ENCODE measurements around the gene DAZAP2.
"Not testable (repeated sequence)": the region's sequence is repeated elsewhere in the genome, so short reads cannot be mapped to it uniquely, and the experiment has no call there.

The DAZAP2 gene

GRCh38 chr12:51216642-51217041, 22.0 kb upstream of the DAZAP2 start:
- no peak for DNase-seq (ENCODE audit: extremely low spot score)
- POLR2A ChIA-PET, result no interaction called here
- TF ChIP-seq CTCF (IDR thresholded peaks at IDR 0.05; ENCODE audit: control extremely low read depth, extremely low read depth, low read depth, missing control alignments), result no peak
- CTCF ChIA-PET, result interaction anchor here (0.7 to 3.1 kb wide), 4 partner anchors 12 to 158 kb away, joined by 4 to 20 read pairs (median 8); no protein-coding TSS in a partner anchor

DNA sequence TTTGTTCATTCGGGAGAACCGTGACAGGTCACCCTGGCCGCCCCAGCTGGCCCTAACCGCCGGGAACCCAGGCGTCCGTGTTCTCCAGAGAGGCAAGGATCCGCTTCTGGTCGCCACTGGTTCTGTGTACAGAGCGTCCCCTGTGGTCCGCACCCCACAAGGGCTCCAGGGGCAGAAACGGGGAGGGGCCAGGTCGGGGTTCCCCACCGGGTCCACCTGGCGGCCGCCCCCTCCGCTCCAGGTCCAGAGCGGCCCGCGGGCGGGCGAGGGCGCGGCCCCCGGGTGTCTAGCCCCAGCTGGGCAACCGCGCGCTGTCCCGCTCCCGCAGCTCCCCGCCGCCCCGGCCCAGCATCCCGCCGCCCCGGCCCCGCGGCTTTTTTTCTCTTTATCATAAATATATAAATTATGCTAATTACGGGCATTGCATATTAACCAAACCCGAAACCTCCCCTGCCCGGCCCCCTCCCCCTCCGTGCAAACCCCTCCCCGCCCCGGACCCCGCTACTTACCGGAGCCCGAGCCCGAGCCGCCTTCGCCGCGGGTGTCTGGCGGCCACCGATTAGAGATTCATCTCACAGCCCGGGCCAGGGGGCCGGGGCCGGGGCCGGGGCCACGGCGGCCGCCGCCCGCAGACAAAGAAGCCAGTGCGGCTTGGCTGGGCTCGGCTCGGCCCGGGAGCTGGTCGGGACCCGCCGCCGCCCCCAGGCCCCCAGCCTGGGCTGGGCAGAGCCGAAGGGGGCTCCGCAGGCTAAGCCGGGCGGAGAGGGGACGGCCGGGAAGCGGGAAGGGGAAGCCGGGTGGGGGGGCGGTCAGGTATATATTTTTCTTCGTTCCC, 21.3 kb upstream of the DAZAP2 start:
- peak; percentile 51 for TF ChIP-seq CTCF (IDR thresholded peaks at IDR 0.05; ENCODE audit: control extremely low read depth, extremely low read depth, low read depth, missing control alignments)
- ChIA-PET POLR2A (interaction anchor here (0.6 to 1.4 kb wide), 6 partner anchors 10 to 134 kb away, joined by 4 to 11 read pairs (median 8); partner anchors contain the start of genes CSRNP2, DAZAP2 and TFCP2), CTCF (interaction anchor here (0.7 to 3.1 kb wide), 17 partner anchors 10 to 191 kb away, joined by 3 to 20 read pairs (median 4); partner anchors contain the start of gene SLC11A2)
- peak; percentile 81 for DNase-seq (ENCODE audit: extremely low spot score)

DNA sequence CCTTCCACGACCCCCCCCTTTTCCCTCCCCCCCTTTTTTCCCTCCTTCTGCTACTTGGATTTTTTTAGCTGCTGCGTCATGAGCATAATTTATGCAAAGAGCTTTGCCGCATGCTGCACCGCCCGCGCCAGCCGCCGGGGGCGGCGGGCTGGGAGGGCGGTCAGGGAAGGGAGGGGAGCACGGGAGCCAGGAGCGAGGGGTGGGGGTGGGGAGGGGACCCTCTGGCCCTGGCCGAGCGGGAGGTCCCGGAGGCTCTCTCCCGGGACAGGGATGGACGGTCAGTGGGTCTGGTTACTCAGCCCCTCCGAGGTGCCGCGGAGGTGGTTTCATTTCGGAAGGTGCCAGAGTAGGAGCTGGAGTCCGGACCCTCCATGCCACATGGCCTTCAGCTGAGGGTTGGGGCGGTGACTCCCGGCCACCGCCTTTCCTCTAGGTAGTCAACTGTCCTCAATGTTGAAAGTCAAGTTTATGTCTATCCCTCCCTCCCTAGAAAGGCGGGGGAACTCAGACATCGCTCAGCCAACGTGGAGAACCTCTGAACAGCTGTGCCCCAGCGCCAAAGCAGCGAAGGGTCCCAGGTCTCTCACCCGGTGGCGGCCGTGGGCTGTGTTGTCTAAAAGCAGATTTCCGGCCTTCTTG, 20.5 kb upstream of the DAZAP2 start, which contains the start of gene POU6F1:
POU6F1 (minus strand) TSS at position 95 of the 639 bp plus-strand sequence. CDS start 11,226 bp downstream, outside the sequence.
- DNase-seq (ENCODE audit: extremely low spot score), result peak; percentile 86
- ChIA-PET POLR2A (interaction anchor here (0.6 to 1.4 kb wide), 7 partner anchors 11 to 135 kb away, joined by 3 to 11 read pairs (median 6); partner anchors contain the start of genes CSRNP2, DAZAP2 and TFCP2), CTCF (interaction anchor here (0.8 to 3.1 kb wide), 18 partner anchors 9 to 192 kb away, joined by 3 to 20 read pairs (median 4); partner anchors contain the start of gene SLC11A2)
- TF ChIP-seq CTCF (IDR thresholded peaks at IDR 0.05; ENCODE audit: control extremely low read depth, extremely low read depth, low read depth, missing control alignments), result peak; percentile 19

- ChIA-PET CTCF (interaction anchor here (0.8 to 3.1 kb wide), 17 partner anchors 9 to 193 kb away, joined by 3 to 20 read pairs (median 4); partner anchors contain the start of gene SLC11A2), POLR2A (interaction anchor here (0.6 to 1.4 kb wide), 5 partner anchors 20 to 46 kb away, joined by 3 to 10 read pairs (median 4); partner anchors contain the start of genes DAZAP2 and TFCP2)
- no peak for DNase-seq (ENCODE audit: extremely low spot score)
- no peak for TF ChIP-seq CTCF (IDR thresholded peaks at IDR 0.05; ENCODE audit: control extremely low read depth, extremely low read depth, low read depth, missing control alignments)
These were observed 19.9 kb upstream of the DAZAP2 start for GRCh38 chr12:51218607-51219161.

GRCh38 chr12:51219322-51219721, 19.3 kb upstream of the DAZAP2 start:
- no peak for TF ChIP-seq CTCF (IDR thresholded peaks at IDR 0.05; ENCODE audit: control extremely low read depth, extremely low read depth, low read depth, missing control alignments)
- no peak for DNase-seq (ENCODE audit: extremely low spot score)
- POLR2A ChIA-PET, result interaction anchor here (0.7 kb wide), 1 partner anchor 32 kb away, joined by 3 read pairs; no protein-coding TSS in a partner anchor
- CTCF ChIA-PET, result interaction anchor here (1.2 to 3.1 kb wide), 3 partner anchors 11 to 43 kb away, joined by 3 to 20 read pairs (median 4); no protein-coding TSS in a partner anchor

DNA sequence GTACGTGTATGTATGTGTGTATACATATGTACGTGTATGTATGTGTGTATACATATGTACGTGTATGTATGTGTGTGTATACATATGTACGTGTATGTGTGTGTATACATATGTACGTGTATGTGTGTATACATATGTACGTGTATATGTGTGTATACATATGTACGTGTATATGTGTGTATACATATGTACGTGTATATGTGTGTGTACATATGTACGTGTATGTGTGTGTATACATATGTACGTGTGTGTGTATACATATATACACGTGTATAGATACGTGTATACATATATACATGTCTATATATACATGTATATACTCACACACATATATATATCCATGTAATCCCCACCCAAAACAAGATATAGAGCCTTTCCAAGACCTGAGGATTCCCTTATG, 18.8 kb upstream of the DAZAP2 start:
- POLR2A ChIA-PET; DNase-seq (ENCODE audit: extremely low spot score): not testable (repeated sequence)
- CTCF ChIA-PET, result interaction anchor here (1.1 to 1.6 kb wide), 2 partner anchors 19 to 119 kb away, joined by 3 read pairs; partner anchors contain the start of gene DAZAP2
